GM10266 (cell line): ENCODE measurements around the gene RINT1.
A peak's percentile ranks its signal among the peaks of the same experiment; 100 is the strongest.
"Not testable (repeated sequence)": the region's sequence is repeated elsewhere in the genome, so short reads cannot be mapped to it uniquely, and the experiment has no call there.

Experiments
- DNase-seq: peaks from one replicate; pipeline ENCODE4 v3.0.0; 2012; ENCODE audit errors: extremely low spot score
- CTCF ChIP-seq: IDR thresholded peaks from 2 replicates; pipeline ENCODE4 v1.5.1; 2012; ENCODE audit warnings: mild to moderate bottlenecking, low read depth; ENCODE audit not compliant: control insufficient read depth, insufficient read depth; ENCODE audit errors: missing control alignments

The RINT1 gene

GRCh38 chr7:105589356-105590077 lies 57.5 kb downstream of the RINT1 start:
- DNase-seq, result peak; percentile 78
- TF ChIP-seq CTCF, result peak; percentile 73

GRCh38 chr7:105590793-105591192 lies 58.8 kb downstream of the RINT1 start:
- DNase-seq, result no peak
- TF ChIP-seq CTCF, result no peak

GRCh38 chr7:105591522-105591921 lies 59.5 kb downstream of the RINT1 start:
- no peak for DNase-seq
- TF ChIP-seq CTCF, result no peak

- no peak for DNase-seq
- TF ChIP-seq CTCF, result no peak
Measured at GRCh38 chr7:105594034-105594433, 62.0 kb downstream of the RINT1 start.

GRCh38 chr7:105596866-105597265 lies 64.9 kb downstream of the RINT1 start:
- no peak for DNase-seq
- TF ChIP-seq CTCF, result no peak

GRCh38 chr7:105599080-105599479 lies 67.1 kb downstream of the RINT1 start:
- DNase-seq, result not testable (repeated sequence)

- TF ChIP-seq CTCF, result no peak
- DNase-seq, result no peak
Measured at GRCh38 chr7:105599551-105599950, 67.5 kb downstream of the RINT1 start.
